KMS-11 (cell line): ENCODE results near the gene OPN1LW.
"Not testable (repeated sequence)": the region's sequence is repeated elsewhere in the genome, so short reads cannot be mapped to it uniquely, and the experiment has no call there.

Source experiments
- H2AFZ ChIP-seq: fragments of 200-600 bp; sonication (generic); 2 replicates; pipeline ENCODE4 v1.6.1; 2016; ENCODE audit warnings: antibody characterized with exemption, mixed run types, low read depth
- H3K27ac ChIP-seq: fragments of 200-600 bp; sonication (generic); 2 replicates; pipeline ENCODE4 v1.6.1; 2016; ENCODE audit warnings: mild to moderate bottlenecking, mixed run types
- H3K27me3 ChIP-seq: fragments of 200-600 bp; sonication (generic); 2 replicates; pipeline ENCODE4 v1.6.1; 2017; ENCODE audit warnings: mild to moderate bottlenecking, low read depth, mixed run types, moderate library complexity; ENCODE audit not compliant: insufficient read depth
- H3K36me3 ChIP-seq: fragments of 200-600 bp; sonication (generic); 2 replicates; pipeline ENCODE4 v1.6.1; 2017; ENCODE audit warnings: mild to moderate bottlenecking, mixed run types; ENCODE audit not compliant: insufficient read depth
- H3K4me1 ChIP-seq: fragments of 200-600 bp; sonication (generic); 2 replicates; pipeline ENCODE4 v1.6.1; 2016; ENCODE audit warnings: mild to moderate bottlenecking, low read depth, mixed run types; ENCODE audit not compliant: poor library complexity, severe bottlenecking
- H3K4me2 ChIP-seq: fragments of 200-600 bp; sonication (generic); 2 replicates; pipeline ENCODE4 v1.7.0; 2016; ENCODE audit warnings: mild to moderate bottlenecking, mixed run types
- H3K4me3 ChIP-seq: fragments of 200-600 bp; sonication (generic); IDR thresholded peaks from 2 replicates; pipeline ENCODE4 v1.6.1; 2017; ENCODE audit warnings: low read depth, low read length, mixed read lengths; ENCODE audit not compliant: insufficient read depth
- H3K79me2 ChIP-seq: fragments of 200-600 bp; sonication (generic); 2 replicates; pipeline ENCODE4 v1.6.1; 2016; ENCODE audit warnings: low read depth, mixed run types; ENCODE audit not compliant: insufficient read depth
- H3K9ac ChIP-seq: fragments of 200-600 bp; sonication (generic); 2 replicates; pipeline ENCODE4 v1.6.1; 2016; ENCODE audit warnings: mild to moderate bottlenecking, mixed run types
- H4K20me1 ChIP-seq: fragments of 200-600 bp; sonication (generic); 2 replicates; pipeline ENCODE4 v1.6.1; 2016; ENCODE audit warnings: mild to moderate bottlenecking, mixed run types; ENCODE audit not compliant: insufficient read depth
- TF ChIP-seq, protein P1 (sequence below): fragments of 200-600 bp; sonication (generic); conservative IDR thresholded peaks from 2 replicates; pipeline ENCODE4 v1.6.1; 2017; ENCODE audit warnings: low read depth, mild to moderate bottlenecking, antibody characterized with exemption, low read length, moderate library complexity, mixed read lengths

OPN1LW gene

DNA sequence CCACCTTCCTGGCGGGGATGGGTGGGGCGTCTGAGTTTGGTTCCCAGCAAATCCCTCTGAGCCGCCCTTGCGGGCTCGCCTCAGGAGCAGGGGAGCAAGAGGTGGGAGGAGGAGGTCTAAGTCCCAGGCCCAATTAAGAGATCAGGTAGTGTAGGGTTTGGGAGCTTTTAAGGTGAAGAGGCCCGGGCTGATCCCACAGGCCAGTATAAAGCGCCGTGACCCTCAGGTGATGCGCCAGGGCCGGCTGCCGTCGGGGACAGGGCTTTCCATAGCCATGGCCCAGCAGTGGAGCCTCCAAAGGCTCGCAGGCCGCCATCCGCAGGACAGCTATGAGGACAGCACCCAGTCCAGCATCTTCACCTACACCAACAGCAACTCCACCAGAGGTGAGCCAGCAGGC is at the start of gene OPN1LW:
OPN1LW (plus strand) TSS at position 234 of the 400 bp plus-strand sequence; CDS start at position 275, 41 bp downstream.
- H4K20me1 ChIP-seq, H3K27ac ChIP-seq, H3K9ac ChIP-seq, H3K4me1 ChIP-seq, H3K4me3 ChIP-seq, H2AFZ ChIP-seq, H3K4me2 ChIP-seq, H3K36me3 ChIP-seq, H3K79me2 ChIP-seq: not testable (repeated sequence)
- peaks cover 10% of the 10 kb centered on the region; the same call in 1 of the 2 replicates for H3K27me3 ChIP-seq

DNA sequence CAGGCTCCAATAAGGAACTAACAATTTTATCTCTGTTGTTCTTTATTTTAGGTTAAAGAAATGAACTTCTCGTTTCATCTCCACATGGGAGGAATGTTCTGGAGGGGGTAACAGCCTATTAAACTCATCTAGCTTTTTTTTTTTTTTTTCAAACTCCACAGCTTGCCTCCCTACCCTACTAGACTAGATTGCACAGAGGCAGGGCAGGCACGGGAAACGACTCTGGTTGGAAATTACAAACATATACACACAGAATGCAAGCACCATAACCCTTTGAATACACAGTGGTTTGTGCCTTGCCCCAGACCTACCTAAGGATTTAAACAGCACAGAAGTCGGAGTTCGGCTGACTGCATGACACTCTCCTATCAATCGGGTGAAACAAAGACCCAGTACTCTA is 49.2 kb upstream of the OPN1LW start:
- Histone ChIP-seq H3K36me3 (no peaks in the 10 kb centered on the region), H3K4me1 (peaks cover 32% of the 10 kb centered on the region), H3K27me3 (no peaks in the 10 kb centered on the region), H3K27ac (no peak overlapping the region), H4K20me1 (no peaks in the 10 kb centered on the region), H3K79me2 (peaks cover 59% of the 10 kb centered on the region), H2AFZ (no peak overlapping the region), H3K9ac (no peak overlapping the region), H3K4me2 (no peak overlapping the region), H3K4me3 (no peak overlapping the region)
- TF ChIP-seq, protein P1, sequence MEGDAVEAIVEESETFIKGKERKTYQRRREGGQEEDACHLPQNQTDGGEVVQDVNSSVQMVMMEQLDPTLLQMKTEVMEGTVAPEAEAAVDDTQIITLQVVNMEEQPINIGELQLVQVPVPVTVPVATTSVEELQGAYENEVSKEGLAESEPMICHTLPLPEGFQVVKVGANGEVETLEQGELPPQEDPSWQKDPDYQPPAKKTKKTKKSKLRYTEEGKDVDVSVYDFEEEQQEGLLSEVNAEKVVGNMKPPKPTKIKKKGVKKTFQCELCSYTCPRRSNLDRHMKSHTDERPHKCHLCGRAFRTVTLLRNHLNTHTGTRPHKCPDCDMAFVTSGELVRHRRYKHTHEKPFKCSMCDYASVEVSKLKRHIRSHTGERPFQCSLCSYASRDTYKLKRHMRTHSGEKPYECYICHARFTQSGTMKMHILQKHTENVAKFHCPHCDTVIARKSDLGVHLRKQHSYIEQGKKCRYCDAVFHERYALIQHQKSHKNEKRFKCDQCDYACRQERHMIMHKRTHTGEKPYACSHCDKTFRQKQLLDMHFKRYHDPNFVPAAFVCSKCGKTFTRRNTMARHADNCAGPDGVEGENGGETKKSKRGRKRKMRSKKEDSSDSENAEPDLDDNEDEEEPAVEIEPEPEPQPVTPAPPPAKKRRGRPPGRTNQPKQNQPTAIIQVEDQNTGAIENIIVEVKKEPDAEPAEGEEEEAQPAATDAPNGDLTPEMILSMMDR, result no peak

DNA sequence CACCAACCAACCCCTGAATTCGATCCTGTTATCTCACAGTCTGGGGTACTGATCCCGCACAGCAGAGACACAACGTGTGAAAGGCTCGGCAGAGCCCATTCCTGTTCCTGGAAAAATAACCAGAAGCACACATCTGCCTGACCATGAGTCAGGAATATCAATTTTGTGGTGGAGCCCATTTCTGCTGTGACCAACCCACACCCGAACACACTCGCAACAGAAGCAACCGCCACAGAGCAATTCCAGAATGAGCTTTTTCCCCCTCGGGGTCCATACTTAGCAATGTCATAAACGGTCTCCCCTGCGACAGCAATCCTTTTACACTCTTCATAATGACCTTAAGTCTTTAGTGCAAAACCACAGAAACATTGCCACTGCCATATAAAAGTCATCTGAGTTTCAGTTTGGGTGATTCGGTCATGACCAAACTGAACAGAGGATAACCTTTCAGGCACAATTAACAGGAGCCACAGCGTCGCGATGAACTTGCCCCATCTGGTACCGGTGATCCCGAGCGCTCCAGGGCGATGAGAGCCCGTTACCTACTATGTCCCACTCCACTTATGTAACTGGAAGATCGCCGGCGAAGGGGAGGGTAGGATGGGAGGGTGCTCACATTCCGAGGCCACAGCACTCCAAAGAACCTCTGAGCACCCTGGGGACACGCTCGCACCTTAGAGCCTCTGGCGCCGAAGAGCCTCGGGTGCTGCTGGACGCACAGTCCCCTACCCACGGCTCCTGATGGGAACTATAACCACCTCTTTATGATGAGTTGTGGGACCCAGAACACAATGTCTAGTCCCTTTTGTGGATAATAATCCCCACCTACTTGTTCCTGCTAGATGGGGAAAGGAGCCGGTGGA is 47.7 kb upstream of the OPN1LW start:
- H3K4me2 ChIP-seq, result peak overlapping the region; percentile 59
- peaks cover 51% of the 10 kb centered on the region for H3K79me2 ChIP-seq
- peaks cover 32% of the 10 kb centered on the region for H3K4me1 ChIP-seq
- TF ChIP-seq, protein P1, result no peak
- peak overlapping the region; percentile 28; the same call in 1 of the 2 replicates for H3K27ac ChIP-seq
- H3K4me3 ChIP-seq, result no peak overlapping the region
- H3K27me3 ChIP-seq, result no peaks in the 10 kb centered on the region
- H2AFZ ChIP-seq, result no peak overlapping the region
- H3K9ac ChIP-seq, result peak overlapping the region; percentile 55; the same call in 1 of the 2 replicates
- H3K36me3 ChIP-seq, result no peaks in the 10 kb centered on the region
- no peaks in the 10 kb centered on the region for H4K20me1 ChIP-seq

DNA sequence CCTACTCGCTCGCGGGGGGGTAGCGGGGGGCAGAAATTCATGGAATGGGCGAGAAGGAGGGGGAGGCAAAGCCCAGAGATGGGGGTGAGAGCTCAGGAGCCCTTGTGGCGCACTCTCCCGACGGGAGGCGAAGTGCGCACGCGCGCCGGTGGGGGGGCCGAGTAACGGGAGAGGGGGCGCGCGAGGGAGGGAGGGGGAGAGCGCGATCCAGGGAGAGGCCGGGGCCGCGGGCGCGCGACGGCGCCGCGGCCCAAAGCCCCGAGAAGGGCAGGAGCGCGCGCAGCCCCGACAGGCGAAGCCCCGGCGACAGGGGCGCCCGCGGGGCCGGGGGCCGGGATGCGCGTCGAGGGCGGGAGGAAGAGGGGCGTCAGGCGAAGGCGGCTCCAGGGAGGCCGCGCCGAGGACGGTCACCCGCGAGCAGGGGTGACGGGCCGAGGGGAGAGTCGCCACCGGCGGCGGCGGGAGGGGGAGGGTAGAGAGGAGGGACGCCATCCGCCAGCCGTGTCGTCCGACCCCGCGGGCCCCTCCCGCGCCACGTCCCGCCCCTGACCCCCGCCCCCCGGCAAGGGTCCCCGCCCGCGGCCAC is 46.9 kb upstream of the OPN1LW start:
- H2AFZ ChIP-seq, result no peak overlapping the region

More for the DNA sequence above, 46.9 kb upstream of the OPN1LW start:
- H3K4me2 ChIP-seq, result peak overlapping the region; percentile 59
- TF ChIP-seq, protein P1, result no peak
- H3K9ac ChIP-seq, result peak overlapping the region; percentile 55; the same call in 1 of the 2 replicates
- H3K4me3 ChIP-seq, result no peak overlapping the region
- peaks cover 26% of the 10 kb centered on the region for H3K4me1 ChIP-seq
- no peaks in the 10 kb centered on the region for H4K20me1 ChIP-seq
- peaks cover 48% of the 10 kb centered on the region for H3K79me2 ChIP-seq
- H3K27ac ChIP-seq, result peak overlapping the region; percentile 28; the same call in 1 of the 2 replicates
- H3K36me3 ChIP-seq, result no peaks in the 10 kb centered on the region
- H3K27me3 ChIP-seq, result no peaks in the 10 kb centered on the region
